WTC11 (cell line): ENCODE measurements around the gene IGF2BP1.

Source experiments
- CTCF ChIP-seq: fragments of 200-600 bp; IDR thresholded peaks from 2 replicates; pipeline ENCODE4 v1.8.0; 2022; ENCODE audit warnings: antibody characterized with exemption
- E2F4 ChIP-seq: sonication (generic); formaldehyde crosslinking; IDR thresholded peaks from 2 replicates; pipeline ENCODE4 v1.8.1; 2022; ENCODE audit warnings: low read depth, mild to moderate bottlenecking, moderate library complexity, missing genetic modification reagents, borderline replicate concordance
- ESRRA ChIP-seq: sonication (generic); formaldehyde crosslinking; IDR thresholded peaks from 2 replicates; pipeline ENCODE4 v1.8.1; 2022; ENCODE audit warnings: mild to moderate bottlenecking, missing genetic modification reagents, borderline replicate concordance
- FOXJ3 ChIP-seq: sonication (generic); formaldehyde crosslinking; IDR thresholded peaks from 2 replicates; pipeline ENCODE4 v1.9.0; 2021; ENCODE audit warnings: missing genetic modification reagents, mild to moderate bottlenecking, borderline replicate concordance
- FOXP1 ChIP-seq: sonication (generic); formaldehyde crosslinking; IDR thresholded peaks from 2 replicates; pipeline ENCODE4 v1.8.0; 2022; ENCODE audit warnings: missing genetic modification reagents, mild to moderate bottlenecking, moderate library complexity, borderline replicate concordance
- MLX ChIP-seq: sonication (generic); formaldehyde crosslinking; IDR thresholded peaks from 2 replicates; pipeline ENCODE4 v1.8.1; 2023; ENCODE audit warnings: mild to moderate bottlenecking, missing genetic modification reagents, moderate library complexity
- RELA ChIP-seq: sonication (generic); formaldehyde crosslinking; IDR thresholded peaks from 2 replicates; pipeline ENCODE4 v1.8.1; 2022; ENCODE audit warnings: missing genetic modification reagents, mild to moderate bottlenecking, borderline replicate concordance
- USF1 ChIP-seq: sonication (generic); formaldehyde crosslinking; IDR thresholded peaks from 2 replicates; pipeline ENCODE4 v1.8.0; 2022; ENCODE audit warnings: mild to moderate bottlenecking, missing genetic modification reagents
- USF2 ChIP-seq: sonication (generic); formaldehyde crosslinking; IDR thresholded peaks from 2 replicates; pipeline ENCODE4 v1.8.1; 2023; ENCODE audit warnings: mild to moderate bottlenecking, missing genetic modification reagents, moderate library complexity
- ZNF263 ChIP-seq: sonication (generic); formaldehyde crosslinking; IDR thresholded peaks from 2 replicates; pipeline ENCODE4 v1.8.1; 2022; ENCODE audit warnings: low read depth, mild to moderate bottlenecking, moderate library complexity, missing genetic modification reagents

GRCh38 chr17:49015179-49015923 is 18.2 kb downstream of the IGF2BP1 start:
- TF ChIP-seq CTCF (no peak), USF2 (CRISPR knock-in tag) (no peak), FOXJ3 (CRISPR knock-in tag) (no peak), E2F4 (no peak), ESRRA (no peak), RELA (CRISPR knock-in tag) (no peak), USF1 (no peak), ZNF263 (CRISPR knock-in tag) (no peak), FOXP1 (CRISPR knock-in tag) (no peak), MLX (CRISPR knock-in tag) (no peak)
